GM18519 (cell line): ENCODE measurements around the gene SLC66A1.
"Not testable (repeated sequence)": the region's sequence is repeated elsewhere in the genome, so short reads cannot be mapped to it uniquely, and the experiment has no call there.

Experiments used
- ATAC-seq: cut with Tn5 transposase; IDR thresholded peaks from one replicate; pipeline ENCODE4 v1.9.1; 2021; ENCODE audit warnings: mild to moderate bottlenecking, moderate library complexity; ENCODE audit not compliant: unreplicated experiment, low FRiP score

SLC66A1 gene, protein sequence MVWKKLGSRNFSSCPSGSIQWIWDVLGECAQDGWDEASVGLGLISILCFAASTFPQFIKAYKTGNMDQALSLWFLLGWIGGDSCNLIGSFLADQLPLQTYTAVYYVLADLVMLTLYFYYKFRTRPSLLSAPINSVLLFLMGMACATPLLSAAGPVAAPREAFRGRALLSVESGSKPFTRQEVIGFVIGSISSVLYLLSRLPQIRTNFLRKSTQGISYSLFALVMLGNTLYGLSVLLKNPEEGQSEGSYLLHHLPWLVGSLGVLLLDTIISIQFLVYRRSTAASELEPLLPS

DNA sequence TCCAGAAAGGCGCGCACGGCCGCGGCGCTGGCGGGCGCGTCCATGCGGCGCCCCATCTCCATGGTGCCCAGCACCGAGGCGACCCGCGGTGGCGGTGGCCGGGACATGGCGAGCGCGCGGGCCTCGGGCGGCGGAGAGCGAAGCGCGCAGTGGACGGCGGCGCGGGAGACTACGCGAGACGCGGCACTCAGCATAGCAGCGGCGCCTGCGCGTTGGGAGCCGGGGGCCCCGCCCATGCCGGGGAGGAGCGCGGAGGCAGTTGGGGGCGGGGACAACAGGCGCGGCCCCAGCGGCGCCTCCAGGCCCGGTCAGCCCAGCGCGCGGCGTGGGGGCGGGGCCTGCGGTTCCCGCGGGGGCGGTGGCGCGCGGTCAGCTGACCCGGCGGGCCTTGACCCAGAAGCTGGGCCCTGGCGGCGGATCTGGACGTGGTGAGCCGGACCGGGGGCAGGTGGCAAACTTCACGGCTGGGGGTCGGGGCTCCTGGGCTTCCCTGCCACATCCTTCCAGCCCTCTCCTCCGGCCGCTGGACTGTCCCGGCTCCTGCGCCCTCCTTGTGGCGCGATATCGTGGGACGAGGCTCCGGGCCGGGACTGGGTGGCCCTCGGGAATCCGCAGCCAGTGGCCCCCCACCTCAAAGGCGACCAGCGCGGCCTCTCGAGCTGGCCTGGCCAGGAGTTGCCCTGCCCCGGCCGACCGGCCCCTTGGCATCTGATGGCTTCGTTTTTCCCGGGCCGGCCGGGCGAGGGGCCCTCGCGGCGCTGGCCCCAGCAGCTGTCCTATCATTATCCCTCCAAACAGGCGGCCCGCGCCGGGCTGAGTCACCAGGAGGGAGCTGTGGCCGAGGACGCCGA is at the start of gene SLC66A1, which contains the start of gene AKR7A2:
Gene SLC66A1 (plus strand): TSS at position 396 of the 851 bp plus-strand sequence. CDS start 5,352 bp downstream, outside the sequence.
Gene AKR7A2 (minus strand): TSS at position 214 of the 851 bp plus-strand sequence. CDS start 20 bp downstream, at position 194.
- ATAC-seq, result peak; percentile 67

DNA sequence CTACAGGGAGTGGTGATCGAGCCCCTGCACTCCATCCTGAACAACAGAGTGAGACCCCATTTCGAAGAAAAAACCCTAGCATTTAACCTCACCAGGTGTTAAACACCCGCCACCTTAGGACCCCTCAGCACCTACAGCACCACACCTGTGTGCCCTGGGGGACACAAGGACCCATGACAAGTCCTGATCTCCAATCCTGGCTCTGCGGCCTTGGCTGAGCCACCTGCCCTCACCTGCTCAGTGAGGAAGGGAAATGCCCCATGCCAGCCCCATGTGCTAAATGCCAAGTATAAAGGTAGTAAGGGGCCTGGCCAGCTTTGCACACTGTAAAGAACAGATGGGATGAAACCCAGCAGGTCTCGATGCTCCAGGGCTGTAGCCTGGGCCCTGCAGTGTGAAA is 49.4 kb upstream of the SLC66A1 start:
- ATAC-seq, result no peak

DNA sequence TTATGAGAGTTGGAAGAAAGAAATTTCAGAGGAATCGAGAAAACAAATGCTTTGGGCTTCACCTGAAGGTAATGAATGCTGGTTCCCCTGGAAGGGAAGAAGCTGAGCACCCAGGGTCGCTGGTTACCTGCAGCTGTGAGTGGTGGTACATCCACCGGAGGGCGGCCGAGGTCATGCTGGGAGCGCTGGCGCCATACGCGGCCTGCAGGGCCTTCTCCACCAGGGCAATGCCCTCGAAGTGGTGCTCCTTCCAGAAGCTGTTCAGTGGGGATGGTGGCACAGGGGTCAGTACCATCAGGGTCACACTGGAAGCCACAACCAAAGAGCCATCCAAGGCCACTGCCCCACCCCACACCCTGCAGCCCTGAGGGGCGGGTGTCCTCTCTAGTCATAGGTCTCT is 43.7 kb upstream of the SLC66A1 start:
- ATAC-seq, result no peak

DNA sequence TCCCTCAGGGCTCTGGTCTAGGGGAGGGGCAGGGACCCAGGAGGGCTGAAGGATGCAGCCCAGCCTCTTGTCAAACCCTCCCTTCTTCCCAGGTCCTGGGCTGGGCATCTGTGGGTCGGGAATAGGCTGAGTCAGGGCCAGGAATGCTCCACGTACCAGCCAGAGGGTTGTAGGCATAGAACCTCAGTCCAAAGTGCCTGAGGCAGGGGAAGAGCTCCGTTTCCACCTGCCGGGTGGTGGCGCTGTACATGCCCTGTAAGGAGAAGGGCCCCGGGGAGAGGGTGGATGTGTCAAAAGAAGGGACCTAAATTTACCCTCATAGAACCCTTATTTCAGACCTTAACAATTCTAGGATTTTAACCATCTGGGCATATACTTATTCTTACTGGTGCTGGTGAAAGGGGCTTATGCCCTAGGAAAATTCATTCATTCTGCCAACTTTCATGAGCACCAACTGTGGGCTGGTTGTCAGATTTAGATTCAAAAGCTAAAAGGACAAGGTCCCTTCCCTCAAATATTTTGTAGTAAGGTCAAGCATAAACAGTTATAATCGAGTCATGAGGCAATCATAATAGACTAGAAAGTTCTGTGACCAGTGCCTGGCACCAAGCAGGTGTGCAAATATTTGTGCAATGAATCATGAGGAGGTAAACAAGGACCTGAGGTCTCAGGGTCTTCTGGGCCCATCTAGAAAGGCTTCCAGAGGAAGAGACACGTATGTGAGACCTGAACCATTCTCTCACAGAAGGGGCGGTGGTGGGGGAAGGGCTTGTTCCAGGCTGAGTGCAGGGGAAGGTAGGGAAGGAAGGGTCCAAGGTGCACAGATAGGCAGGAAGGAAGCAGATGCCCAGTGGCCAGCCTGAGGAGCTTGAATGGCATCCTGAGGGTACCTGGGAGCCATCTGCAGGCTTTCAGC is 42.4 kb upstream of the SLC66A1 start:
- not testable (repeated sequence) for ATAC-seq

DNA sequence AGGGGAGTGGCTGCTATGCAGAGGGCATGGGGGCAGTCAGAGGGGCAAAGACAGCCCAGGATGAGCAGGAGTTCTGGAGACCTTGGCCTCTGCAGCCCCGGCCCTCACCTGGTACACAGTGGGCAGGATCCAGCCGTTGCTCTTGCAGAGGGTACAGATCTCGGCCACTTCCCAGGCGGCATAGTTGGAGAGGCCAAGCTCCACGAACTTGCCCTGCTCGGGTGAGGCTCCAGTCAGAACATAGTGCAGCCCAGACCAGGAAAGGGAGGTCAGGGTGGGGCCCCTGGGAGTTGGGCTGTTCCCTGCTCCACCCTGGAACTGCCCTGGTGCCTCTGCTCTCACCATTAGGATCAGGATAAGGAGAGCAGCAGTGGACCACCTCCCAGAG is 41.8 kb upstream of the SLC66A1 start:
- not testable (repeated sequence) for ATAC-seq

DNA sequence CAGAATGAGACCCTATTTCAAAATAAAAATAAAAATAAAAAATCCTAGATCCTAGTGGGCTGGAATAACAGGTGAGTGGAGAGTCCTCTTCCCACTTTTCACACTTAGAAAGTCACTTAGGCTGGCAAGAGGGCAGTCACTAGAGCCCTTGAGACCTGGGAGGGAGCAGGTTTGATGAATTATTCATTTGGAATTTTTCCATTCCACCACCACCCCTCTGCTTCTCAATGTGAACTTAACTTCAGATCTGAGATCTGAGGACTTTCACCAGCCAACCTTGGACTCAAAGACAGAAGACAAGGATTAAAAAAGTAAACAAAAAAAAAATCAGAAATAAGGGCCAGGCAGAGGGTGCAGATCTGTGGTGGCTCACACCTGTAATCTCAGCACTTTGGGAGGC is 40.1 kb upstream of the SLC66A1 start:
- ATAC-seq, result no peak

DNA sequence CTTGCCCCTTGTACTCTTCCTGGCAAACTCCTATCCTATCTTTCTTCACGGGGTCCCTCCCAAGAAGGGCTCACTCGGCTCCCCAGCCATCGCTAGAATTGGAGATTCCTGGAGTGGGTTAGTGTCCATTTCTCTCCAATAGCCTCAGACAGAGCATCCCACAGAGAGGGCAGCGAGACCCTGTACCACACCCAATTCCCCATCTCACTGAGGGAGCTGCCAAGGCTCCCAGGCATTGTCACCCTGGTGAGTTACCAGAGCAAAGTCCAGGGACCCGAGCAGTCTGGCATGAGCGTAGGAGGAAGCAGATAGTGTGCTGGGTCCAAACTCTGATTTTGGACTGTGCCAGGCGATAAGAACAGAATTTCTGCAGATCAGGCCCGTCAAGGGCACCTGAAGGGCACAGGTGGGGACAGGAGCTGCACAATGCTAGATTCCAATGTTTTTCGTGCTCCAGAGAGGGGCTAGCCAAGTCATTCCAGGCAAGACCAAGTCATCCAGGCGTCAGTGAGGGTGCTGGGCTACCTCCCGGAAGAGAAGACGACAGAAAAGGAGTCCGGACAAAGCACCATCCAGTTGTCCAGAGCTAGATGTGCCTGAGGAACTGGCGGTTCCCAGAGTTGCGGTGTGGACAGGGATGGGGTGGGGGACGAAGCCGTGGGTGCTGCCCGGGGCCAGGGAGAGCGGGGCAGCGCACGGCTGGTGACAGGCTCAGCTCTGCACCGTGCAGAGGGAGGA is 38.9 kb upstream of the SLC66A1 start:
- ATAC-seq, result no peak

DNA sequence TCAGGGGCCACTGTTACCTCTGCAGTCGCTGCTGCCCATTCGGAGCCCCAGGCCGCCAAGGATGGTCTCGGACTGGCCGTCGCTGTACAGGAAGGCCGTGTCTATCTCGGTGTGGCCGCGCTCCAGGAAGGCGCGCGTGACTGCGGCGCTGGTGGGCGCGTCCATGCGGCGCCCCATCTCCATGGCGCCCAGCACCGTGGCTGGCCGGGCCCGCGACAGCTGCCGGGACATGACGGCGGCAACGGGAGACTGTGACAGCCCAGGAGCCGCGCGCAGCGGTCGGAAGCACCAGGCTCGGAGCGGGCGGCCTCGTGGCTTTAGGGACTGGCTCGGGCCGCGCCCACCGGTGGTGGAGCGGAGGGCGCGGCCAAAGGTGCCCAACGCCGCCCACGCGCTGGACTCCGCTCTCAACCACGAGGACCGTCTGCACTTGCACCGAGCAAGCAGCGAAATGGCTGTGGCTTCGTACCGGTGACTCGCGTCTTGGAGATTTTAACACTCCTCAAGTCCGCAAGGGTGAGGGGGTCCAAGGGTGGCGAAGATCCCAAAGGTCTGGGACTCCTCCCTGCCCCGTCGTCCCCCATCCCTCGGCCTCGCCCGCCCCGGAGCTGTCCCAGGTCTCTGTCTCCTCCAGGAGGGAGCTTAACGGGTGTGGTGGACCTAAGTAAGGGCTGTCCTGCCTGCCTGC is 38.1 kb upstream of the SLC66A1 start:
- ATAC-seq, result not testable (repeated sequence)

DNA sequence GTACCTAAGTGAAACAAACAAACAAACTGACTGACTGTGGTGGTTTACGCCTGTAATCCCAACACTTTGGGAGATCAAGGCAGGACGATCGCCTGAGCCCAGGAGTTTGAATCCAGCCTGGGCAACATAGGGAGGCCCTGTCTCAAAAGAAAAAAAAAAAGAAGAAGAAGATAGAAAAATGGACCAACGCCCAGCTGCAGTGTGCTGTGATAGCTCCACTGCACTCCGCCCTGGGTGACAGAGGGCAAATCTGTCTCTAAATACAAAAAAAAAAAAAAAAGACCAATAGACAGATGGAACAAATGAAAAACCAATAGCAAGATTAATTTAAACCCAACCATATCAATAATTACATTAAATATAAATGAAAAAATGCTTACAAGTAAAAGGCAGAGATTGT is 37.5 kb upstream of the SLC66A1 start:
- ATAC-seq, result no peak

DNA sequence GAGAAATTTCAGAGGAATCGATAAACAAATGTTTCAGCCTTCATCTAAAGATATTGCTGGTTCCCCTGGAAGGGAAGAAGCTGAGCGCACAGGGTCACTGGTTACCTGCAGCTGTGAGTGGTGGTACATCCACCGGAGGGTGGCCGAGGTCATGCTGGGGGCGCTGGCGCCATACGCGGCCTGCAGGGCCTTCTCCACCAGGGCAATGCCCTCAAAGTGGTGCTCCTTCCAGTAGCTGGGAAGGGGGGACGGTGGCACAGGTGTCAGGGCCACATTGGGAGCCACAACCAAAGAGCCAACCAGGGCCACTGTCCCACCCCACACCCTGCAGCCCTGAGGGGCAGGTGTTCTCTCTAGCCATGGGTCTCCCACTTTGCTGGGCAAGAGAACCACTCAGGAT is 28.2 kb upstream of the SLC66A1 start:
- no peak for ATAC-seq

DNA sequence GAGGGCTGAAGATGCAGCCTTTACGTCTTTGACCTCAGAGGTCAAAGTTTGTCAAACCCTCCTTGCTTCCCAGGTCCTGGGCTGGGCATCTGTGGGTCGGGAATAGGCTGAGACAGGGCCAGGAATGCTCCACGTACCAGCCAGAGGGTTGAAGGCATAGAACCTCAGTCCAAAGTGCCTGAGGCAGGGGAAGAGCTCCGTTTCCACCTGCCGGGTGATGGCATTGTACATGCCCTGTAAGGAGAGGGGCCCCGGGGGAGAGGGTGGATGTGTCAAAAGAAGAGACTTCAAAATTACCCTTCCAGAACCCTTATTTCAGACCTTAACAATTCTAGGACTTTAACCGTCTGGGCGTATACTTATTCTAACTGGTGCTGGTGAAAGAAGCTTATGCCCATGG is 27.2 kb upstream of the SLC66A1 start:
- no peak for ATAC-seq

DNA sequence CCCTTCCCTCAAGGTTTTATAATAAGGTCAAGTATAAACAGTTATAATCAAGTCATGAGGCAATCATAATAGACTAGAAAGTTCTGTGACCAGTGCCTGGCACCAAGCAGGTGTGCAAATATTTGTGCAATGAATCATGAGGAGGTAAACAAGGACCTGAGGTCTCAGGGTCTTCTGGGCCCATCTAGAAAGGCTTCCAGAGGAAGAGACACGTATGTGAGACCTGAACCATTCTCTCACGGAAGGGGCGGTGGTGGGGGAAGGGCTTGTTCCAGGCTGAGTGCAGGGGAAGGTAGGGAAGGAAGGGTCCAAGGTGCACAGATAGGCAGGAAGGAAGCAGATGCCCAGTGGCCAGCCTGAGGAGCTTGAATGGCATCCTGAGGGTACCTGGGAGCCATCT is 26.8 kb upstream of the SLC66A1 start:
- ATAC-seq, result not testable (repeated sequence)

DNA sequence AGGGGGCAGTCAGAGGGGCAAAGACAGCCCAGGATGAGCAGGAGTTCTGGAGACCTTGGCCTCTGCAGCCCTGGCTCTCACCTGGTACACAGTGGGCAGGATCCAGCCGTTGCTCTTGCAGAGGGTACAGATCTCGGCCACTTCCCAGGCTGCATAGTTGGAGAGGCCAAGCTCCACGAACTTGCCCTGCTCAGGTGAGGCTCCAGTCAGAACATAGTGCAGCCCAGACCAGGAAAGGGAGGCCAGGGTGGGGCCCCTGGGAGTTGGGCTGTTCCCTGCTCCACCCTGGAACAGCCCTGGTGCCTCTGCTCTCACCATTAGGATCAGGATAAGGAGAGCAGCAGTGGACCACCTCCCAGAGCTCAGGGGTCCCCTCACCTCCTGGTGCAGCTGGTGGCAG is 26.3 kb upstream of the SLC66A1 start:
- ATAC-seq, result not testable (repeated sequence)

DNA sequence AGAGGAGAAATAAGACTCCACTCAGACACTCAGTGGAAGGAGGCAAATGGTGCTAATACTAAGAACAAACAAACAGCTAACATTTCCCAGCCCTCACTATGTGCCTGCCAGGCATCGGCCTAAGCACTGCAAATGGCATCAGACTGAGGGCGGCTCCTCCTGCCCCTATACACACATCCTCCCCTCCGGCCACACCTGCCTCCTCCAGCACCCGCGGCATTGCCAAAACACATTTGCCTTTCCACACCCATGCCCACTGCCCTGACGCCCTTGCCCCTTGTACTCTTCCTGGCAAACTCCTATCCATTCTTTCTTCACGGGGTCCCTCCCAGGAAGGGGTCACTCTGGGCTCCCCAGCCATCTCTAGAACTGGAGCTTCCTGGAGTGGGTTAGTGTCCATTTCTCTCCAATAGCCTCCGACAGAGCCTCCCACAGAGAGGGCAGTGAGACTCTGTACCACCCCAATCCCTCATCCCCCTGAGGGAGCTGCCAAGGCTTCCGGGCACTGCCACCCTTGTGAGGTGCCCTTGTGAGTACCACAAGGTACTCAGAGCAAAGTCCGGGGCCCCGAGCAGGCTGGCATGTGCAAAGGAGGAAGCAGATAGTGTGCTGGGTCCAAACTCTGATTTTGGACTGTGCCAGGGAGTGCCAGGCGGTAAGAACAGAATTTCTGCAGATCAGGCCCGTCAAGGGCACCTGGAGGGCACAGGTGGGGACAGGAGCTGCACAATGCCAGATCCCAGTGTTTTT is 24.5 kb upstream of the SLC66A1 start:
- no peak for ATAC-seq

DNA sequence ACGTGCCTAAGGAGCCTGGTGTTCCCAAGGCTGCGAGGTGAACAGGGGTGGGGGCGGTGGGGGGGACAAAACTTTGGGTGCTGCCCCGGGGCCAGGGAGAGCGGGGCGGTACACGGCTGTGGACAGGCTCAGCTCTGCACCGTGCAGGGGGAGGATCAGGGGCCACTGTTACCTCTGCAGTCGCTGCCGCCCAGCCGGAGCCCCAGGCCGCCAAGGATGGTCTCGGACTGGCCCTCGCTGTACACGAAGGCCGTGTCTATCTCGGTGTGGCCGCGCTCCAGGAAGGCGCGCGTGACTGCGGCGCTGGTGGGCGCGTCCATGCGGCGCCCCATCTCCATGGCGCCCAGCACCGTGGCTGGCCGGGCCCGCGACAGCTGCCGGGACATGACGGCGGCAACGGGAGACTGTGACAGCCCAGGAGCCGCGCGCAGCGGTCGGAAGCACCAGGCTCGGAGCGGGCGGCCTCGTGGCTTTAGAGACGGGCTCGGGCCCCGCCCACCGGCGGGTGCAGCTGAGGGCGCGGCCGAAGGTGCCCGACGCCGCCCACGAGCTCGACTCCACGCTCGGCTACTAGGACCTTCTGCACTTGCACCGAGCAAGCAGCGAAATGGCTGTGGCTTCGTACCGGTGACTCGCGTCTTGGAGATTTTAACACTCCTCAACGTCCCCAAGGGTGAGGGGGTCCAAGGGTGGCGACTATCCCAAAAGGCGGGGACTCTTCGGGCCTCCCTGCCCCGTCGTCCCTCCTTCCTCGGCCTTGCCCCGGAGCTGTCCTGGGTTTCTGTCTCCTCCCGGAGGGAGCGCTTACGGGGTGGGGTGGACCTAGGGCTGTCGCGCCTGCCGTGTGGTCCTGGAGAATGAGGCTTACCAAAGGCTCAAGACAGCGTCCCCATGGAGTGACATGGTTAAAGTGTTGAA is 23.5 kb upstream of the SLC66A1 start, which contains the start of gene AKR7A3:
Gene AKR7A3 (minus strand): TSS at position 447 of the 918 bp plus-strand sequence. CDS start 61 bp downstream, at position 386.
- not testable (repeated sequence) for ATAC-seq

DNA sequence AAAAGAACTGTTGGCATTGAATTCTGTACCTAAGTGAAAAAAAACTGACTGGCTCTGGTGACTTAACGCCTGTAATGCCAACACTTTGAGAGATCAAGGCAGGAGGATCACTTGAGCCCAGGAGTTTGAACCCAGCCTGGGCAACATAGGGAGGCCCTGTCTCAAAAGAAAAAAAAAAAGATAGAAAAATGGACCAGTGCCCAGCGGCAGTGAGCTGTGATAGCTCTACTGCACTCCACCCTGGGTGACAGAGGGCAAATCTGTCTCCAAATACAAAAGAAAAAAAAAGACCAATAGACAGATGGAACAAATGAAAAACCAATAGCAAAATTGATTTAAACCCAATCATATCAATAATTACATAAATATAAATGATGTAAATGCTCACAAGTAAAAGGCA is 22.9 kb upstream of the SLC66A1 start:
- ATAC-seq, result no peak

DNA sequence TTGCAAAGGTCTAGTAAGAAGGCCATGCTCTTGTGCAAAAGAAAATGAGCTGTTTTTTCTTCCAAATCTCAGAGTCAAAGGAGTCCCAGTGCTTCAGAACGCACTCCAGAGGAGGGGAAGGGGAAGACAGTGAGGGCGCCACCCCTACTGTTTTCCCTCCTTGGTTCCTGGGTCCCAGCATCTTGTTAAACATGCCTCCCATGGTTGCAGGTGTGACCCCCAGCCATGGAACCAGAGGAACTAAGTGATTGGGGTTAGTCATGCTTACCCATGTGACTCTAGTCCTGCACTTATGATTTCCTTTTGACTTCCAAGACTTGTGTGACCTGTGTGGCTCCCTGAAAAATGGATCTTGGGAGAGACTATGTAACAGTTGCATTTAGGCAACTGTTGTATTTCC is 17.5 kb upstream of the SLC66A1 start:
- ATAC-seq, result no peak
